Measurements from ENCODE around the gene FCAMR. TPM values are rescaled to one million over a fixed set of nuclear protein-coding genes. Genes with fewer than 3 reads are reported as not detected.

FCAMR gene
- total RNA-seq, 1 experiment from 2014 or later, result not detected

DNA sequence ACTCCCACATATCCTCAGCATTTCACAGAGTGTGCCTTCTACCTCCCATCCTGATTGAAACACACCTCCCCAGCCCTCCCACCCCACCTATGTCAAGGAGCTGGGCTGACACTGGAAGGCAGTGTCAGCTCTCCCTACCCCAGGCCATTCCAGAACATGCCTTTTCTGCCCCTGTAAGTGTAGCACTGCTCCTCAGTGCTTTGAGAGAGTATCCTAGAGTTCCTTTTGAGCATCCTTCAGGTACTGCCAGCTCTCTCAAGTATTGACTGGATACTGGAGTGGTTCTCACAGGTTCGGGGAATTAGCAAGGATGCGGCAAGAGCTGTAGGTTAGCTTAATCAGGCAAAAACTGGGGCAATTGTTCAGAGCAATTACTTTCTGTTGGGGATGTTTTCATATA is 40.5 kb upstream of the FCAMR start:
- Histone ChIP-seq H3K9me3 (ENCODE audit: low read length) (no peaks in the 10 kb centered on the region), H3K4me3 (ENCODE audit: low read length) (no peak overlapping the region), H3K9ac (ENCODE audit: low read length) (no peak overlapping the region), H3K27me3 (ENCODE audit: low read length) (no peaks in the 10 kb centered on the region), H3K27ac (ENCODE audit: low read length) (no peak overlapping the region), H3K4me2 (ENCODE audit: low read depth, low read length, poor library complexity, severe bottlenecking) (no peak overlapping the region), H4K20me1 (ENCODE audit: insufficient read depth, low read depth, low read length) (no peaks in the 10 kb centered on the region), H3K36me3 (ENCODE audit: insufficient read depth, low read length) (no peaks in the 10 kb centered on the region), H3K4me1 (ENCODE audit: low read length) (no peaks in the 10 kb centered on the region), H3K79me2 (ENCODE audit: low read length) (no peaks in the 10 kb centered on the region), H3K9me2 (replicated peaks; ENCODE audit: insufficient read depth, low read length) (no peaks in the 10 kb centered on the region), H2AFZ (ENCODE audit: low read length) (no peak overlapping the region)
- no peak for DNase-seq

DNA sequence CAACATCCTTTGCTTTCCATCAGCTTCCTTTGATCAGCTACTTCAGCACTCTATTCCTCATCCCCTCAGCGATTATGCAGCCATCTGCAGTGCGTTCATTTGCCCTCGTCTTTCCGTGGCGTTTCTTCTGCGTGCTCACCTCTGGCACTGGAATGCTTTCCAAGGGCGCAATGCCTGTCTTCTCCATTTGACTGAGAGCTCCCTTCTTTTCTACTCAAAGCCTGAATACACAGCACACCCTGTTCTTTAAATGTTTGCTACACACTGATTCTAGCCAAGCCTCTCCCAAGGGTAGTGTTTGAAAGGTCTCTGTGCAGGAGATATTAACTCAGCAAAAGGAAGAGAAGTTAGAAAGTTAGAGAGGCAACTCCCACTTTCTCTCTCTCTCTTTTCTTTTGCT is 39.7 kb upstream of the FCAMR start:
- Histone ChIP-seq H3K4me1 (ENCODE audit: low read length) (no peaks in the 10 kb centered on the region), H3K9me2 (replicated peaks; ENCODE audit: insufficient read depth, low read length) (no peaks in the 10 kb centered on the region), H3K9ac (ENCODE audit: low read length) (no peak overlapping the region), H2AFZ (ENCODE audit: low read length) (no peak overlapping the region), H3K27me3 (ENCODE audit: low read length) (no peaks in the 10 kb centered on the region), H3K9me3 (ENCODE audit: low read length) (no peaks in the 10 kb centered on the region), H3K27ac (ENCODE audit: low read length) (no peak overlapping the region), H3K79me2 (ENCODE audit: low read length) (no peaks in the 10 kb centered on the region), H3K4me2 (ENCODE audit: low read depth, low read length, poor library complexity, severe bottlenecking) (no peak overlapping the region), H4K20me1 (ENCODE audit: insufficient read depth, low read depth, low read length) (no peaks in the 10 kb centered on the region), H3K36me3 (ENCODE audit: insufficient read depth, low read length) (no peaks in the 10 kb centered on the region), H3K4me3 (ENCODE audit: low read length) (no peak overlapping the region)
- DNase-seq, result no peak

DNA sequence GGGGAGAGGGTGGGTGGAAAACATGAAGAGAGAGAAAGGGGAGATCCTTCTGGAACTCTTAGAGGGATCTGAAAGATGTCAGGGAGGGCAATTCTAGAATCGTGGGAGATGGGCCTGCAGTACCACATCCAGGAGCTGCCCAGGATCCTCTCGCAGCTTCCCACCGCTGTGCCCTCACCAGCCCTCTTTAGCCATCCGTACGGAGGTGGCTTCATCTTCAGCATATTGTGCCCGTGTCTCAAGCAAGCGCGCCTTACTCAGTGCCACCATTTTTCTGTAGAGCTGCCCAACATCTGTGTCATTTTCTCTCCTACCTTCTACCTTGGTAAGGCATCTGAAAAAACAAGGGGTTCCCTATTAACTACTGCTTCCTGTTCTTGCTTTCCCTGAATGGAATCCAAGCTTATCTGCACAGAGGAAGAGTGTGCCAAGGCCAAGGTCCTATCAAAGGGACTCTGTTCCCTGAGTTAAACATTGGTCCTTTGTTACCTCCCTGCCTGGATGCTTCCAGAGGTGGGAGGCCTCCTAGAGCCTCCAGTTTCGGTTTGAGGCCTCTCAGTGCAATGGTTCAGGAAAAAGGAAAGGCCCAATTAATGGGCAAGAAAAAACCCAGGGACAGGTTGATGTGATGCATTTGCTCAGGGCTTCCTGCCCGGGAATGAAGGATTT is 39.1 kb upstream of the FCAMR start:
- no peaks in the 10 kb centered on the region for H3K79me2 ChIP-seq (ENCODE audit: low read length)
- peak; percentile 23 for DNase-seq
- H3K36me3 ChIP-seq (ENCODE audit: insufficient read depth, low read length), result no peaks in the 10 kb centered on the region
- H3K9me2 ChIP-seq (replicated peaks; ENCODE audit: insufficient read depth, low read length), result no peaks in the 10 kb centered on the region
- no peak overlapping the region for H3K4me3 ChIP-seq (ENCODE audit: low read length)
- no peak overlapping the region for H3K9ac ChIP-seq (ENCODE audit: low read length)
- no peaks in the 10 kb centered on the region for H3K27me3 ChIP-seq (ENCODE audit: low read length)
- H3K27ac ChIP-seq (ENCODE audit: low read length), result no peak overlapping the region
- H3K4me2 ChIP-seq (ENCODE audit: low read depth, low read length, poor library complexity, severe bottlenecking), result no peak overlapping the region
- H2AFZ ChIP-seq (ENCODE audit: low read length), result no peak overlapping the region
- no peaks in the 10 kb centered on the region for H3K4me1 ChIP-seq (ENCODE audit: low read length)
- no peaks in the 10 kb centered on the region for H4K20me1 ChIP-seq (ENCODE audit: insufficient read depth, low read depth, low read length)
- no peaks in the 10 kb centered on the region for H3K9me3 ChIP-seq (ENCODE audit: low read length)

DNA sequence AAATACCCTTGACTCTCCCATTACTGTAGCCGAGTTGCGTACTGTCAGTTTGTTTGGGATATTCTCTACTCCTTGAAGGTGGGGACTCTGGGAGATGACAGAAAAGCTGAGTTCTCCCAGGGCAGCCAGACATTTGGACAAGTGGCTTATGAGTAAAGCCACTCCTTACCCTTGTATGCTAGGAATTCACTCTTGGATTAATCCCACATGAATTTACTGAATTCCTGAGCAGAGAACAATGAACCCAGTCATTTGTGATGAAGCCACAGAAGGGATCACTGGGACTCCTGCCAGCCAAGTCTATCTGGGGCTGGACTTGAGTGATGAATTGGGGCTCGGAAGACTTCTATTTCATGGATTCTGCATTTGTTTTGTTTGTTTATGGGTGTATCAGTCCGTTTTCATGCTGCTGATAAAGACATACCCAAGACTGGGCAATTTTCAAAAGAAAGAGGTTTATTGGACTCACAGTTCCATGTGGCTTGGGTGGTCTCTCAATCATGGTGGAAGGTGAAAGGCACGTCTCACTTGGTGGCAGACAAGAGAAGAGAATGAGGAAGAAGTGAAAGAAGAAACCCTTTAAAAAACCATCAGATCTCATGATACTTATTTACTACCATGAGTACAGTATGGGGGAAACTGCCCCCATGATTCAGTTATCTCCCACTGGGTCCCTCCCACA is 37.2 kb upstream of the FCAMR start:
- H3K79me2 ChIP-seq (ENCODE audit: low read length), result no peaks in the 10 kb centered on the region
- no peak for DNase-seq
- H2AFZ ChIP-seq (ENCODE audit: low read length), result no peak overlapping the region
- no peak overlapping the region for H3K9ac ChIP-seq (ENCODE audit: low read length)
- H3K4me3 ChIP-seq (ENCODE audit: low read length), result no peak overlapping the region
- H3K36me3 ChIP-seq (ENCODE audit: insufficient read depth, low read length), result no peaks in the 10 kb centered on the region
- H4K20me1 ChIP-seq (ENCODE audit: insufficient read depth, low read depth, low read length), result no peaks in the 10 kb centered on the region
- no peaks in the 10 kb centered on the region for H3K9me2 ChIP-seq (replicated peaks; ENCODE audit: insufficient read depth, low read length)
- no peaks in the 10 kb centered on the region for H3K4me1 ChIP-seq (ENCODE audit: low read length)
- H3K9me3 ChIP-seq (ENCODE audit: low read length), result no peaks in the 10 kb centered on the region
- no peaks in the 10 kb centered on the region for H3K27me3 ChIP-seq (ENCODE audit: low read length)
- H3K27ac ChIP-seq (ENCODE audit: low read length), result no peak overlapping the region
- no peak overlapping the region for H3K4me2 ChIP-seq (ENCODE audit: low read depth, low read length, poor library complexity, severe bottlenecking)

DNA sequence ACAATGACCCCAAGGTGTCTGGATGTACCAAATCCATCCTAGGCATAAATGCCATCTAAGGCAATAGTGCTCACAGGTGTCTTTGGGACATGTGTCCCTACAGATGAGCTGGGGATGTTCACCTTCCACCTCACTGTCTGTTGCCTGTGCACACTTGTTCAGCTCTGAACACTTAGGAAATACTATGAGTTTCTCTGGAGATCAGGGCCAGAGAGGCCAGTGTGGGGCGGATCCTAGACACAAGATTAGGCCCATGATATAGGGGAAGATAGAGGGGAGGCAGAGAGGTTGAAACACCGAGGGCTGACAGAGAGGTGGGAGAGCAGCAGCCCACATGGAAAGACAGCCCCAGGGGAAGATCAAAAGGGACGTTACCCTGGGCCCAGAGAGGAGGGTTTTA is 36.7 kb upstream of the FCAMR start:
- H3K36me3 ChIP-seq (ENCODE audit: insufficient read depth, low read length), result no peaks in the 10 kb centered on the region
- no peak overlapping the region for H3K4me2 ChIP-seq (ENCODE audit: low read depth, low read length, poor library complexity, severe bottlenecking)
- H3K27me3 ChIP-seq (ENCODE audit: low read length), result no peaks in the 10 kb centered on the region
- no peaks in the 10 kb centered on the region for H3K79me2 ChIP-seq (ENCODE audit: low read length)
- H3K9me2 ChIP-seq (replicated peaks; ENCODE audit: insufficient read depth, low read length), result no peaks in the 10 kb centered on the region
- H4K20me1 ChIP-seq (ENCODE audit: insufficient read depth, low read depth, low read length), result no peaks in the 10 kb centered on the region
- H3K4me3 ChIP-seq (ENCODE audit: low read length), result no peak overlapping the region
- no peak overlapping the region for H3K27ac ChIP-seq (ENCODE audit: low read length)
- no peak for DNase-seq
- H3K4me1 ChIP-seq (ENCODE audit: low read length), result no peaks in the 10 kb centered on the region
- H3K9me3 ChIP-seq (ENCODE audit: low read length), result no peaks in the 10 kb centered on the region
- no peak overlapping the region for H2AFZ ChIP-seq (ENCODE audit: low read length)
- H3K9ac ChIP-seq (ENCODE audit: low read length), result no peak overlapping the region

DNA sequence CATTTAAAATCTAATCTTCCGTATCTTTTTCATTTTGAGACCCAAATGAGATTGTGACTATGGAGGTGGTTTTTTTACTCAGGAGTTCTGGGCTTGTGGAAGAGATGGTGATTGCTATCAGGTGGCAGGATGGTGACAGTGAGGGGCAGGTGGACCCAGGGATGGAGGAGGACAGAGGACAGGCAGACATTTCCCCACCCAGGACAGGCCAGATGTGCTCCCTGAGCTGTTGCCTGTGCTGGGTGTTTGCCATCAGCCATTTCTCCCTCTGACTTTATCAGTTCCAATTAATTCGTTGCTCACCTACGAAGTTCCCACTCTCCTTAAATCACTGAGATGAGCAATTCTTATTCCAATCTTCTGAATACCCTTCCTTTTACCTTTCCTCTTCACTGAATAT is 35.8 kb upstream of the FCAMR start:
- H3K36me3 ChIP-seq (ENCODE audit: insufficient read depth, low read length), result no peaks in the 10 kb centered on the region
- no peak overlapping the region for H3K4me3 ChIP-seq (ENCODE audit: low read length)
- H3K9me3 ChIP-seq (ENCODE audit: low read length), result no peaks in the 10 kb centered on the region
- no peak overlapping the region for H2AFZ ChIP-seq (ENCODE audit: low read length)
- no peaks in the 10 kb centered on the region for H4K20me1 ChIP-seq (ENCODE audit: insufficient read depth, low read depth, low read length)
- no peaks in the 10 kb centered on the region for H3K27me3 ChIP-seq (ENCODE audit: low read length)
- no peak for DNase-seq
- no peak overlapping the region for H3K27ac ChIP-seq (ENCODE audit: low read length)
- H3K4me1 ChIP-seq (ENCODE audit: low read length), result no peaks in the 10 kb centered on the region
- H3K9me2 ChIP-seq (replicated peaks; ENCODE audit: insufficient read depth, low read length), result no peaks in the 10 kb centered on the region
- H3K79me2 ChIP-seq (ENCODE audit: low read length), result no peaks in the 10 kb centered on the region
- no peak overlapping the region for H3K4me2 ChIP-seq (ENCODE audit: low read depth, low read length, poor library complexity, severe bottlenecking)
- H3K9ac ChIP-seq (ENCODE audit: low read length), result no peak overlapping the region

DNA sequence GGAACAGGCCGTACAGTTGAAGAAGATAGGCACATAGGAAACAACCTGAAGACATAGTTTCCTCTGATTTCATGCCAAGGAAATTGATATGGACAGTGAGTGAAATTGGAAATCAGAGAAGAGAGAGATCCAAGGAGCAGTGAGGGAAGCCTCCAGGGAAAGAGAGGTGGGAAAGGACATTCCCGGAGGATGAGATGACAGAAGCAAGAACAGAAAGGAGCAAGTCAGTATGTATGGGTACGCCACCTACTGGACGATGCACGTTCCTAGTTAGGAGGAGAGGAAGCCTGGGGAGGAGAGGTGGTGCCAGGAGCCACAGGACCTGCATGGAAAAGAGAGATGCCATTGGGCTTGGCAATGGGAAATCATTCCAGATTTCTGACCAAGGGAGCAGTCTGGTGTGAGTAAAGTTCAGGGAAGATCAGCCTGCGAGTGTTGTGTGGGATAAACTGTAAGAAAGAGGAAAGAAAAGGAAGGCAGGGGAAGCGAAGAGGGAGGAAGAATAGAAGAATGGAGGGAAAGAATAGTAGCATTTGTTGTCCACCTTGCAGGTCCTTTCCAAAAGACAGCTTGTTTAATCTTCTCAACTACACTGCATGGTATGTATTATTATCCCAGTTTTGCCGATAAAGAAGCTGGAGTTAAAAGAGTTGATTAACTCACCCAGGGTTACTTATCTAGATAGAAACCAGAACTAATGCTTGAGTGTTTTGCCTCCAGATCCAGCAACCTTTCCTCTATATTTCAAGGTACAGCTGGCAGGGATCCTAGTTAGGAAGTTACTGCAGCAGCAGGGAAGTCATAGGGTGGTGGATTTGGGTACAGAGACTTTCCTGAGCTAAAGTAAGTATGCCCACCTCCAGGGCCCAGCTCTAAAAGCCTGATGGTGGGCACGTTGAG is 34.9 kb upstream of the FCAMR start:
- DNase-seq, result peak; percentile 63
- Histone ChIP-seq H3K4me3 (ENCODE audit: low read length) (no peak overlapping the region), H3K4me1 (ENCODE audit: low read length) (no peaks in the 10 kb centered on the region), H3K4me2 (ENCODE audit: low read depth, low read length, poor library complexity, severe bottlenecking) (no peak overlapping the region), H3K27ac (ENCODE audit: low read length) (no peak overlapping the region), H4K20me1 (ENCODE audit: insufficient read depth, low read depth, low read length) (no peaks in the 10 kb centered on the region), H3K9ac (ENCODE audit: low read length) (no peak overlapping the region), H3K36me3 (ENCODE audit: insufficient read depth, low read length) (no peaks in the 10 kb centered on the region), H3K9me3 (ENCODE audit: low read length) (no peaks in the 10 kb centered on the region), H2AFZ (ENCODE audit: low read length) (no peak overlapping the region), H3K27me3 (ENCODE audit: low read length) (no peaks in the 10 kb centered on the region), H3K79me2 (ENCODE audit: low read length) (no peaks in the 10 kb centered on the region), H3K9me2 (replicated peaks; ENCODE audit: insufficient read depth, low read length) (no peaks in the 10 kb centered on the region)

DNA sequence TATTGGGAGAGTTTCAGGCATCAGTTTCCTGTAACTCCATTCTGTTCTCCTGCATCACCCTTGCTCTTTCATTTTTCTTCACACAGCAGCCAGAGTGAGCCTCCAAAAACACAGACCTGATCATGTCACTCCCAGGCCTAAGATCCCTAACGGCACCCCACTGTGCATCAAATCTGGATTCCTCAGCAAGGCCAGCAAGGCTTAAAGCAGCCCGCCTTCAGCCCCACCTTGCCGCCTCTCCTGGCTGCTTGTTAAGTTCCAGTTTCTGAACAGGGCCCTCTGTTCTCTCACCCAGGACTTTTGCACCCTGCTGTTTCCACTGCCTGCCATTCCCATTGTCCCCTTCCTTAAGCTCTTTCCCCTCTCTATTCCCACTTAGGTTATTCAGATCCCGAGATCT is 33.0 kb upstream of the FCAMR start:
- Histone ChIP-seq H3K4me2 (ENCODE audit: low read depth, low read length, poor library complexity, severe bottlenecking) (no peak overlapping the region), H3K4me1 (ENCODE audit: low read length) (no peaks in the 10 kb centered on the region), H3K79me2 (ENCODE audit: low read length) (no peaks in the 10 kb centered on the region), H3K9me3 (ENCODE audit: low read length) (no peaks in the 10 kb centered on the region), H4K20me1 (ENCODE audit: insufficient read depth, low read depth, low read length) (no peaks in the 10 kb centered on the region), H2AFZ (ENCODE audit: low read length) (no peak overlapping the region), H3K9me2 (replicated peaks; ENCODE audit: insufficient read depth, low read length) (no peaks in the 10 kb centered on the region), H3K27ac (ENCODE audit: low read length) (no peak overlapping the region), H3K4me3 (ENCODE audit: low read length) (no peak overlapping the region), H3K9ac (ENCODE audit: low read length) (no peak overlapping the region), H3K36me3 (ENCODE audit: insufficient read depth, low read length) (no peaks in the 10 kb centered on the region), H3K27me3 (ENCODE audit: low read length) (no peaks in the 10 kb centered on the region)
- peak; percentile 1 for DNase-seq

Measured in Karpas-422 (cell line).